Testis (tissue), 3 donors: ENCODE data around the gene BEAN1. TPM values are rescaled to one million over a fixed set of nuclear protein-coding genes. Genes with fewer than 3 reads are reported as not detected.

ENCODE experiments used
- DNase-seq: peaks from one replicate; pipeline ENCODE4 v3.0.0-alpha.2; 2019
- H3K27ac ChIP-seq, 2 donors: fragments of 200-600 bp; sonication (generic); one replicate each; pipeline ENCODE4 v1.5.1; 2019
- H3K27me3 ChIP-seq: fragments of 200-600 bp; sonication (generic); one replicate; pipeline ENCODE4 v1.5.1; 2019
- H3K36me3 ChIP-seq: fragments of 200-600 bp; sonication (generic); one replicate; pipeline ENCODE4 v1.5.1; 2017; ENCODE audit warnings: low read depth; ENCODE audit errors: missing control alignments
- H3K4me1 ChIP-seq: fragments of 200-600 bp; sonication (generic); one replicate; pipeline ENCODE4 v1.5.1; 2019
- H3K4me3 ChIP-seq, 2 donors: fragments of 200-600 bp; sonication (generic); one replicate each; pipeline ENCODE4 v1.5.1; 2017 to 2019
- H3K9me3 ChIP-seq: fragments of 200-600 bp; sonication (generic); one replicate; pipeline ENCODE4 v1.5.1; 2017
- POLR2A ChIP-seq: fragments of 450-650 bp; IDR thresholded peaks from one replicate; pipeline ENCODE4 v1.6.1; 2017; ENCODE audit warnings: antibody characterized with exemption, mild to moderate bottlenecking, moderate library complexity
- WGBS, 2 donors: methylation state at CpG; one replicate each; pipeline ENCODE4 v1.1.5; 2018; 5-methylcytosine and 5-hydroxymethylcytosine counted together
- intact Hi-C: fragments of 100-400 bp; cut with DNase I; formaldehyde crosslinking; loops from one replicate; pipeline ENCODE4 v1.15.1; 2023; ENCODE audit warnings: low total_unique reads
- polyA plus RNA-seq: library from polyadenylated mRNA; stranded (reverse); fragments of 350-450 nt; fragmentation: Illumina TruSeq; extraction: RNeasy Lipid Tissue Mini Kit (QIAGEN cat#74804); gene quantifications from one replicate; pipeline ENCODE4 v1.2.3, GENCODE V29; 2014; ENCODE audit warnings: low read depth, low replicate concordance; ENCODE audit not compliant: insufficient read depth
- total RNA-seq, 2 donors: library from RNA; depleted of rRNA; stranded (reverse); fragments of >200 nt; gene quantifications; one replicate each; pipeline ENCODE4 v1.2.3, GENCODE V29; 2016
- TF ChIP-seq, protein P1 (sequence below), 3 experiments: fragments of 450-650 bp in 2 of 3; fragments of 200-600 bp in 1 of 3; sonication (generic) in 1 of 3; IDR thresholded peaks; one replicate each; pipeline ENCODE4 v1.5.1; 2016 to 2019; ENCODE audit warnings: antibody characterized with exemption in 3 of 3, mild to moderate bottlenecking in 2 of 3, moderate library complexity in 1 of 3

Gene BEAN1
- total and polyA plus RNA-seq, 3 donors from 2014 or later, result 4.2 to 18.0 (median 6.1) TPM

DNA sequence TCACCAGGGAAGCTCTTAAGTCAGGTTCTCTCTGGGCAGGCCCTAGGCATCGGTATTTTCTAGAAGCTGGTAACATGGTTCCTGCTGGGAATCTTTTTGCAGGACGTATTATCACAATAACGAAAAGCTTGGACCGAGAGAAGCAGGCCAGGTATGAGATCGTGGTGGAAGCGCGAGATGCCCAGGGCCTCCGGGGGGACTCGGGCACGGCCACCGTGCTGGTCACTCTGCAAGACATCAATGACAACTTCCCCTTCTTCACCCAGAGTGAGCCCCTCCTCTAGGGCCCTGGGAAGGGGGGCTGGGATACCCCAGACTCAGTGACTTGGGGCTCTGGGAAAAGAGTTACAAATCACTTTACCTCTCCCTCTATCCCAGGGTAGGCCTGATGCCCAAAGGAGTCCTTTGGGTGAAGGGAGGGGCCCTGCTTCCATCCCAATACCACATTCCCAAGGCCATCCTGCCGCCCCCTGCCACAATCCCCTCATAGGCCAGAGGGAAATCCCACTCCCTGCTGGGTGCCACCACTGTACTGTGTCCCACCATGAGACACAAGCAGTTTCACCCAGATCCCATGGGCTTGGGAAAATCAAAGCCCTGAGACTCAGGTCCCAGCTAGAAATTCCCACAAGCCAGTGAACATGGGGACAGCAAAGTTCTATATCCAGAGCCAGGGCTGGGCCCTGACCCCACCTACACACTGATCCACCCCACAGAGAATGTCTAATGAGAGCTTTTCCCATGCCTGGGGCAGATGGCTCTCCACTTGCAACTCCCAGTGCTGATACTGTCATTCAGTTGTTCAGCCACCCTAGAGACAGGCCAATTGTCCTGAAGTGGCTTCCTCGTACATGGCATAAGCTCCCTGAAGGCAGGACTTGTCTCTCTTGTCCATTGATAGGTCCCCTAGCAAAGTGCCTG lies 37.6 kb upstream of the BEAN1 start:
- 93 to 96% methylated on average over 13 of the region's 13 CpGs for WGBS, 2 donors
- Histone ChIP-seq H3K36me3 (no peaks in the 10 kb centered on the region), H3K9me3 (no peaks in the 10 kb centered on the region), H3K27me3 (no peaks in the 10 kb centered on the region), H3K4me3 (no peak overlapping the region), H3K27ac (no peak overlapping the region), H3K4me1 (no peaks in the 10 kb centered on the region)
- no peak for TF ChIP-seq POLR2A
- TF ChIP-seq, protein P1, sequence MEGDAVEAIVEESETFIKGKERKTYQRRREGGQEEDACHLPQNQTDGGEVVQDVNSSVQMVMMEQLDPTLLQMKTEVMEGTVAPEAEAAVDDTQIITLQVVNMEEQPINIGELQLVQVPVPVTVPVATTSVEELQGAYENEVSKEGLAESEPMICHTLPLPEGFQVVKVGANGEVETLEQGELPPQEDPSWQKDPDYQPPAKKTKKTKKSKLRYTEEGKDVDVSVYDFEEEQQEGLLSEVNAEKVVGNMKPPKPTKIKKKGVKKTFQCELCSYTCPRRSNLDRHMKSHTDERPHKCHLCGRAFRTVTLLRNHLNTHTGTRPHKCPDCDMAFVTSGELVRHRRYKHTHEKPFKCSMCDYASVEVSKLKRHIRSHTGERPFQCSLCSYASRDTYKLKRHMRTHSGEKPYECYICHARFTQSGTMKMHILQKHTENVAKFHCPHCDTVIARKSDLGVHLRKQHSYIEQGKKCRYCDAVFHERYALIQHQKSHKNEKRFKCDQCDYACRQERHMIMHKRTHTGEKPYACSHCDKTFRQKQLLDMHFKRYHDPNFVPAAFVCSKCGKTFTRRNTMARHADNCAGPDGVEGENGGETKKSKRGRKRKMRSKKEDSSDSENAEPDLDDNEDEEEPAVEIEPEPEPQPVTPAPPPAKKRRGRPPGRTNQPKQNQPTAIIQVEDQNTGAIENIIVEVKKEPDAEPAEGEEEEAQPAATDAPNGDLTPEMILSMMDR (IDR thresholded peaks at IDR 0.05), result no peak
- intact Hi-C loops, result no loop called here
- DNase-seq, result no peak

DNA sequence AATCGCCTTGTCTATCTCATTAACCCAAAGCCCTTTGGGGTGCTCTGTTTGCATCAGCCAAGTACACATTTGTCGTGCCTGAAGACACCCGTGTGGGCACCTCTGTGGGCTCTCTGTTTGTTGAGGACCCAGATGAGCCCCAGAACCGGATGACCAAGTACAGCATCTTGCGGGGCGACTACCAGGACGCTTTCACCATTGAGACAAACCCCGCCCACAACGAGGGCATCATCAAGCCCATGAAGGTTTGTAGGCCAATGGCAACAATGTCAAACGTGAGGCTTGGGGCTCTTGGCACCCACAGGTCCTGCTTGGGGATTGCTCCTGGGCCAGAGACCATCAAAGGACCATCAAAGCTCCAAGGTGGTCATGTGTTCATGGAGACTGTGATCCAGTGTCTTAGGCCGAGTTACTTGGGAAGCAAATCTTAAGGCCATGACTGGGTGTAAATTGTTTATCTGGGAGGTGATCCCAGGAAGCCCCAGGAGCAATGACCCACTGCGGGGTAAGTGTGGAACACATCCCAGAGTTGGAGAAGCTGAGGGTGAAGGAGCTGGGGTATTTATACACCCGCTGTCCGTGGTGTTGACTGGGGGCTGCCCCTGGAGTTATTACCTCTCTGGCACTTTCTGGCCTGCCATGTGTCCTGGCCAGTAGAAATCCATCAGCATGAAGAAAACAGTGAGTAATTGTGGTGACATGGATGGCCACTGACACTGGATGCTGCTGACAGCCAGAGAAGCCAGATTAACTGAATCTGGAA lies 36.6 kb upstream of the BEAN1 start:
- H3K4me1 ChIP-seq, result no peaks in the 10 kb centered on the region
- H3K4me3 ChIP-seq, result no peak overlapping the region
- no peaks in the 10 kb centered on the region for H3K36me3 ChIP-seq
- H3K27ac ChIP-seq, result no peak overlapping the region
- no peaks in the 10 kb centered on the region for H3K27me3 ChIP-seq
- no peak for TF ChIP-seq POLR2A
- intact Hi-C loops, result no loop called here
- DNase-seq, result no peak
- 82 to 86% methylated on average over 11 to 14 of the region's 14 CpGs for WGBS, 2 donors
- no peaks in the 10 kb centered on the region for H3K9me3 ChIP-seq

DNA sequence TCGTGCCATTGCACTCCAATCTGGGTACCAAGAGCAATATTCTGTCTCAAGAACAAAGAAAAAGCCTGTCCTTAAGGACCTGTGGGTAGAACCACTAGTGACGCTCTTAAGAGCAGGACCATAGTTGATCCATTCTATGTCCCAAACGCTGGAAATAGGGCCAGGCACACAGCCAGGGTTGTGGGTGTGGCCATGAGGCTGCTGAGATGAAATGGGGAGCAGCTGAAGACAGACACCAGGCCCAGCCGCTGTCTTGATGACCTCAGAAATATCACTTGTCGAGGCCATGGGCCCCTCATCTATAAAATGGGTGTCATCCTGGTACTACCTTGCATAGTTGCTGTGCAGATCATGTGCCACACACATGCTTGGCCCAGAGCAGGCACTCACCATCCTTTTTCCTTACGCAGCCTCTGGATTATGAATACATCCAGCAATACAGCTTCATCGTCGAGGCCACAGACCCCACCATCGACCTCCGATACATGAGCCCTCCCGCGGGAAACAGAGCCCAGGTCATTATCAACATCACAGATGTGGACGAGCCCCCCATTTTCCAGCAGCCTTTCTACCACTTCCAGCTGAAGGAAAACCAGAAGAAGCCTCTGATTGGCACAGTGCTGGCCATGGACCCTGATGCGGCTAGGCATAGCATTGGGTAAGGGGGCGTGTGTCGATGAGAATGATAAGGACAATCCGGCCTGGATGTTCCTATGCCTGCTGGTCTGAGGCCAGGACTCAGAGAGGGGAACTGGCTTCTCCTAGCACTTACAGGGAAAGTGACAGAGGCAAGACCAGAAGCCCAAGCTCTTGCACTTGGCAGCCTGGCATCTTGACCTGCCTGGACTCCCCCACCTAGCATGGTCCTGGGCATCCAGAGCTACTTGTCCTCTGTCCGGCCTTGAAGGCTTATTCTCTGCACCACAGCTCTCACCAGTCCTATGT lies 35.1 kb upstream of the BEAN1 start:
- H3K4me3 ChIP-seq, result no peak overlapping the region
- TF ChIP-seq POLR2A, result no peak
- TF ChIP-seq, protein P1 (IDR thresholded peaks at IDR 0.05), result no peak
- H3K9me3 ChIP-seq, result no peaks in the 10 kb centered on the region
- H3K36me3 ChIP-seq, result no peaks in the 10 kb centered on the region
- H3K27ac ChIP-seq, result no peak overlapping the region
- H3K4me1 ChIP-seq, result no peaks in the 10 kb centered on the region
- no peak for DNase-seq
- 86% methylated on average over 18 of the region's 18 CpGs for WGBS, 2 donors
- no peaks in the 10 kb centered on the region for H3K27me3 ChIP-seq
- intact Hi-C loops, result no loop called here

DNA sequence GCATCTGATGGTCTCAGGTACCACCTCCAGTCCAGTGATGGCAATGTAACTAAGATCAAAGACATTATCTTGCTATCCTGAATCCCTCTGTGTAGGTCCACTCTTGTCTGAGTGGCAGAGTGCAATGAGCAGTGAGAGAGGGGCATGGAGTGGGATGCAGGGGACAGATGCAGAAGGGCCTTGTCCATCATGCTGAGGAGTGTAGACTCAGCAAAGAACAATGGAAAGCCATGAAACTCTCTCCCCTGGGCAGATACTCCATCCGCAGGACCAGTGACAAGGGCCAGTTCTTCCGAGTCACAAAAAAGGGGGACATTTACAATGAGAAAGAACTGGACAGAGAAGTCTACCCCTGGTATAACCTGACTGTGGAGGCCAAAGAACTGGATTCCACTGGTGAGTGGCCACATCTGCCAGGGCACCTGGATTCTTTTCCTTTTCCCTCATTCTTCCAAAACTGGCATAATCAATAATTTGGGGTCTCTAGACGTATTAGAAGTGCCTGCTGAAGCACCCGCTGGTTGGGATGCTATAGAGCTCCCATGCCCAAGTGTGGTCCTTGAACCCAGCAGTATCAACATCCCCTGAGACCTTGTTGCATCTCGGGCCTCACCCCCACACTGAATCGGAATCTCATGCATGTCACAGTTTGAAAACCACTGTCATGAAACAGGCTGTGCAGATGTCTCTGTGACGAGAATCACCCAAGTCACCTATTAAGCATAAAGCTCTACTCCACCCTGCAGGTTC lies 31.1 kb upstream of the BEAN1 start:
- DNase-seq, result no peak
- no peaks in the 10 kb centered on the region for H3K36me3 ChIP-seq
- WGBS, 2 donors, result 83 to 91% methylated on average over 7 of the region's 7 CpGs
- no peaks in the 10 kb centered on the region for H3K4me1 ChIP-seq
- no peak overlapping the region for H3K4me3 ChIP-seq
- no peaks in the 10 kb centered on the region for H3K9me3 ChIP-seq
- H3K27me3 ChIP-seq, result no peaks in the 10 kb centered on the region
- intact Hi-C loops, result no loop called here
- no peak overlapping the region for H3K27ac ChIP-seq
- no peak for TF ChIP-seq POLR2A
- TF ChIP-seq, protein P1 (IDR thresholded peaks at IDR 0.05), result no peak
